ENCODE data around the gene ZBTB20.

ZBTB20 gene

GRCh38 chr3:114331710-114332109 lies 815.4 kb downstream of the ZBTB20 start:
- DNase-seq, result no peak
- in situ Hi-C loops (cut with MboI; ENCODE audit: low pct_unique_long_range_greater_than_20kb, low sequenced_read_pairs), result no loop called here

- DNase-seq, result no peak
Observed at GRCh38 chr3:114331007-114331406, 816.1 kb downstream of the ZBTB20 start.

GRCh38 chr3:114329823-114330222 lies 817.3 kb downstream of the ZBTB20 start:
- DNase-seq, result no peak
- in situ Hi-C loops (cut with MboI; ENCODE audit: low pct_unique_long_range_greater_than_20kb, low sequenced_read_pairs), result no loop called here

More at GRCh38 chr3:114331007-114331406, 816.1 kb downstream of the ZBTB20 start:
- in situ Hi-C loops (cut with MboI; ENCODE audit: low pct_unique_long_range_greater_than_20kb, low sequenced_read_pairs), result no loop called here

GRCh38 chr3:114328345-114328744 lies 818.7 kb downstream of the ZBTB20 start:
- DNase-seq, result no peak
- in situ Hi-C loops (cut with MboI; ENCODE audit: low pct_unique_long_range_greater_than_20kb, low sequenced_read_pairs), result no loop called here

GRCh38 chr3:114327665-114328064 lies 819.4 kb downstream of the ZBTB20 start:
- DNase-seq, result no peak
- in situ Hi-C loops (cut with MboI; ENCODE audit: low pct_unique_long_range_greater_than_20kb, low sequenced_read_pairs), result no loop called here

GRCh38 chr3:114323546-114324254 lies 823.4 kb downstream of the ZBTB20 start:
- DNase-seq, result no peak
- in situ Hi-C loops (cut with MboI; ENCODE audit: low pct_unique_long_range_greater_than_20kb, low sequenced_read_pairs), result no loop called here

GRCh38 chr3:114320246-114320645 lies 826.8 kb downstream of the ZBTB20 start:
- no peak for DNase-seq
- in situ Hi-C loops (cut with MboI; ENCODE audit: low pct_unique_long_range_greater_than_20kb, low sequenced_read_pairs), result no loop called here

GRCh38 chr3:114319453-114319852 lies 827.6 kb downstream of the ZBTB20 start:
- in situ Hi-C loops (cut with MboI; ENCODE audit: low pct_unique_long_range_greater_than_20kb, low sequenced_read_pairs), result no loop called here
- DNase-seq, result no peak

- DNase-seq, result no peak
- in situ Hi-C loops (cut with MboI; ENCODE audit: low pct_unique_long_range_greater_than_20kb, low sequenced_read_pairs), result no loop called here
Observed at GRCh38 chr3:114318295-114318694, 828.8 kb downstream of the ZBTB20 start.

GRCh38 chr3:114314282-114314681 lies 832.8 kb downstream of the ZBTB20 start:
- DNase-seq, result no peak
- in situ Hi-C loops (cut with MboI; ENCODE audit: low pct_unique_long_range_greater_than_20kb, low sequenced_read_pairs), result no loop called here

GRCh38 chr3:114313426-114313825 lies 833.7 kb downstream of the ZBTB20 start:
- no peak for DNase-seq

GRCh38 chr3:114310695-114311094 lies 836.4 kb downstream of the ZBTB20 start:
- DNase-seq, result no peak
- in situ Hi-C loops (cut with MboI; ENCODE audit: low pct_unique_long_range_greater_than_20kb, low sequenced_read_pairs), result no loop called here

More at GRCh38 chr3:114313426-114313825, 833.7 kb downstream of the ZBTB20 start:
- in situ Hi-C loops (cut with MboI; ENCODE audit: low pct_unique_long_range_greater_than_20kb, low sequenced_read_pairs), result no loop called here

- in situ Hi-C loops (cut with MboI; ENCODE audit: low pct_unique_long_range_greater_than_20kb, low sequenced_read_pairs), result no loop called here
- no peak for DNase-seq
Observed at GRCh38 chr3:114308830-114309229, 838.3 kb downstream of the ZBTB20 start.

- in situ Hi-C loops (cut with MboI; ENCODE audit: low pct_unique_long_range_greater_than_20kb, low sequenced_read_pairs), result no loop called here
- no peak for DNase-seq
Observed at GRCh38 chr3:114308377-114308776, 838.7 kb downstream of the ZBTB20 start.

- in situ Hi-C loops (cut with MboI; ENCODE audit: low pct_unique_long_range_greater_than_20kb, low sequenced_read_pairs), result no loop called here
- no peak for DNase-seq
Observed at GRCh38 chr3:114307832-114308231, 839.3 kb downstream of the ZBTB20 start.

GRCh38 chr3:114307222-114307830 lies 839.8 kb downstream of the ZBTB20 start:
- DNase-seq, result no peak
- in situ Hi-C loops (cut with MboI; ENCODE audit: low pct_unique_long_range_greater_than_20kb, low sequenced_read_pairs), result no loop called here

GRCh38 chr3:114299941-114300624 lies 847.0 kb downstream of the ZBTB20 start:
- in situ Hi-C loops (cut with MboI; ENCODE audit: low pct_unique_long_range_greater_than_20kb, low sequenced_read_pairs), result no loop called here
- no peak for DNase-seq

GRCh38 chr3:114299421-114299820 lies 847.7 kb downstream of the ZBTB20 start:
- DNase-seq, result peak; percentile 11
- in situ Hi-C loops (cut with MboI; ENCODE audit: low pct_unique_long_range_greater_than_20kb, low sequenced_read_pairs), result no loop called here

- no peak for DNase-seq
- in situ Hi-C loops (cut with MboI; ENCODE audit: low pct_unique_long_range_greater_than_20kb, low sequenced_read_pairs), result no loop called here
Observed at GRCh38 chr3:114295946-114296345, 851.1 kb downstream of the ZBTB20 start.

- in situ Hi-C loops (cut with MboI; ENCODE audit: low pct_unique_long_range_greater_than_20kb, low sequenced_read_pairs), result no loop called here
- no peak for DNase-seq
Observed at GRCh38 chr3:114294940-114295480, 852.1 kb downstream of the ZBTB20 start.
